Muscle of back (tissue), 10 donors: ENCODE data around the gene SMTNL2. TPM values are rescaled to one million over a fixed set of nuclear protein-coding genes. Genes with fewer than 3 reads are reported as not detected.

ENCODE experiments used
- polyA plus RNA-seq, 10 donors: library from polyadenylated mRNA; unstranded; fragments of 120-200 nt; gene quantifications; one replicate each; pipeline ENCODE4 v1.2.1, GENCODE V29; 2013; ENCODE audit not compliant: insufficient read length in 10 of 10

SMTNL2 gene
- polyA plus RNA-seq, 10 donors = 45.2 to 166 (median 110) TPM

Other genes with a start within 250 kb of the SMTNL2 start
- 10 to 100 TPM; 53.2 to 89.2 (median 67.6) TPM for gene UBE2G1, start 217.9 kb upstream of the SMTNL2 start, polyA plus RNA-seq
- under 1 TPM; 0.17 to 0.63 (median 0.41) TPM for gene SPNS3, start 150.6 kb upstream of the SMTNL2 start, polyA plus RNA-seq
- gene SPNS2, start 85.6 kb upstream of the SMTNL2 start, polyA plus RNA-seq = 10 to 100 TPM in 1 of 10 donors, 1 to 10 TPM in 9; 4.1 to 10.2 (median 7.1) TPM
- gene MYBBP1A, start 29.1 kb upstream of the SMTNL2 start, polyA plus RNA-seq = 10 to 100 TPM; 25.9 to 41.9 (median 31.3) TPM
- gene GGT6, start 24.0 kb upstream of the SMTNL2 start, polyA plus RNA-seq = 1 to 10 TPM in 2 of 10 donors, under 1 TPM in 7, not detected in 1; 0.10 to 2.1 (median 0.15) TPM
- gene ALOX15, start 57.1 kb downstream of the SMTNL2 start, polyA plus RNA-seq = 1 to 10 TPM in 1 of 10 donors, under 1 TPM in 9; 0.25 to 1.1 (median 0.44) TPM
- gene PELP1, start 119.6 kb downstream of the SMTNL2 start, polyA plus RNA-seq = 10 to 100 TPM; 26.8 to 34.6 (median 31.6) TPM
- 10 to 100 TPM; 17.8 to 25.8 (median 20.3) TPM for gene ARRB2, start 126.1 kb downstream of the SMTNL2 start, polyA plus RNA-seq
- 10 to 100 TPM; 13.4 to 17.4 (median 15.8) TPM for gene MED11, start 146.9 kb downstream of the SMTNL2 start, polyA plus RNA-seq
- gene ZMYND15, start 155.3 kb downstream of the SMTNL2 start, polyA plus RNA-seq = under 1 TPM; 0.19 to 0.52 (median 0.30) TPM
- 1 to 10 TPM; 3.2 to 6.0 (median 5.2) TPM for gene CXCL16, start 155.4 kb downstream of the SMTNL2 start, polyA plus RNA-seq
- not detected for gene TM4SF5, start 187.4 kb downstream of the SMTNL2 start, polyA plus RNA-seq
- gene VMO1, start 201.8 kb downstream of the SMTNL2 start, polyA plus RNA-seq = 1 to 10 TPM; 3.9 to 8.3 (median 5.8) TPM
- gene GLTPD2, start 204.4 kb downstream of the SMTNL2 start, polyA plus RNA-seq = under 1 TPM in 9 of 10 donors, not detected in 1; 0.40 to 0.79 (median 0.56) TPM
- 100 to 1,000 TPM in 4 of 10 donors, 10 to 100 TPM in 6; 88.8 to 107 (median 96.2) TPM for gene PSMB6, start 211.6 kb downstream of the SMTNL2 start, polyA plus RNA-seq
- 10 to 100 TPM; 15.4 to 35.0 (median 24.6) TPM for gene PLD2, start 222.6 kb downstream of the SMTNL2 start, polyA plus RNA-seq
- gene MINK1, start 248.8 kb downstream of the SMTNL2 start, polyA plus RNA-seq = 10 to 100 TPM; 24.8 to 47.0 (median 30.4) TPM